ENCODE data around the gene AKR1C1.

DNA sequence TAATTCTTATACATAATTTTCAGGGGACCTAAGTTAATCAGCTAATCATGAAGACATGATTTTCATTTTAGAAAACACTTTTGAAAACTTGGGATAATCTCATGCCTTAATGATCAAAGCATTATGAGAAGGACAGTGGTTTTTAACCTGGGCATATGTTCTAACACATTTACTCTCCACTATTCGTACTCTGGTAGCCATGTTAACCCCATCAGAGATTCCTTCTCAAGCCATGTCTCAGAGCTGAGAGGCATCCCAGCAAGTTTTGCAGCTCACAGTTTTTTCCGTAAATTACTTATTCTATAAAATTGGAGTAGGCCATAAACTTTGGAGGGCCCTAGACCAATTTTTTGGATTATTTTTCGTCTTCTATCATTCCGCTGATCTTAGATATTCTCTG is 15.7 kb downstream of the AKR1C1 start:
- TF ChIP-seq, protein P1, sequence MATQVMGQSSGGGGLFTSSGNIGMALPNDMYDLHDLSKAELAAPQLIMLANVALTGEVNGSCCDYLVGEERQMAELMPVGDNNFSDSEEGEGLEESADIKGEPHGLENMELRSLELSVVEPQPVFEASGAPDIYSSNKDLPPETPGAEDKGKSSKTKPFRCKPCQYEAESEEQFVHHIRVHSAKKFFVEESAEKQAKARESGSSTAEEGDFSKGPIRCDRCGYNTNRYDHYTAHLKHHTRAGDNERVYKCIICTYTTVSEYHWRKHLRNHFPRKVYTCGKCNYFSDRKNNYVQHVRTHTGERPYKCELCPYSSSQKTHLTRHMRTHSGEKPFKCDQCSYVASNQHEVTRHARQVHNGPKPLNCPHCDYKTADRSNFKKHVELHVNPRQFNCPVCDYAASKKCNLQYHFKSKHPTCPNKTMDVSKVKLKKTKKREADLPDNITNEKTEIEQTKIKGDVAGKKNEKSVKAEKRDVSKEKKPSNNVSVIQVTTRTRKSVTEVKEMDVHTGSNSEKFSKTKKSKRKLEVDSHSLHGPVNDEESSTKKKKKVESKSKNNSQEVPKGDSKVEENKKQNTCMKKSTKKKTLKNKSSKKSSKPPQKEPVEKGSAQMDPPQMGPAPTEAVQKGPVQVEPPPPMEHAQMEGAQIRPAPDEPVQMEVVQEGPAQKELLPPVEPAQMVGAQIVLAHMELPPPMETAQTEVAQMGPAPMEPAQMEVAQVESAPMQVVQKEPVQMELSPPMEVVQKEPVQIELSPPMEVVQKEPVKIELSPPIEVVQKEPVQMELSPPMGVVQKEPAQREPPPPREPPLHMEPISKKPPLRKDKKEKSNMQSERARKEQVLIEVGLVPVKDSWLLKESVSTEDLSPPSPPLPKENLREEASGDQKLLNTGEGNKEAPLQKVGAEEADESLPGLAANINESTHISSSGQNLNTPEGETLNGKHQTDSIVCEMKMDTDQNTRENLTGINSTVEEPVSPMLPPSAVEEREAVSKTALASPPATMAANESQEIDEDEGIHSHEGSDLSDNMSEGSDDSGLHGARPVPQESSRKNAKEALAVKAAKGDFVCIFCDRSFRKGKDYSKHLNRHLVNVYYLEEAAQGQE (IDR thresholded peaks at IDR 0.05; ENCODE audit: low read depth): no peak
- TF ChIP-seq ZFX (IDR thresholded peaks at IDR 0.05) (no peak), EZH2phosphoT487 (IDR thresholded peaks at IDR 0.05; ENCODE audit: borderline replicate concordance) (no peak), POLR2A (IDR thresholded peaks at IDR 0.05; ENCODE audit: borderline replicate concordance, extremely low read depth, insufficient read depth, insufficient read length) (no peak), JUND (IDR thresholded peaks at IDR 0.05) (no peak), POLR2AphosphoS5 (IDR thresholded peaks at IDR 0.05; ENCODE audit: low read depth, low read length) (no peak), SIN3A (IDR thresholded peaks at IDR 0.05; ENCODE audit: low read depth) (no peak), FOSL1 (IDR thresholded peaks at IDR 0.05; ENCODE audit: low read depth) (no peak)
- TF ChIP-seq, protein P2, sequence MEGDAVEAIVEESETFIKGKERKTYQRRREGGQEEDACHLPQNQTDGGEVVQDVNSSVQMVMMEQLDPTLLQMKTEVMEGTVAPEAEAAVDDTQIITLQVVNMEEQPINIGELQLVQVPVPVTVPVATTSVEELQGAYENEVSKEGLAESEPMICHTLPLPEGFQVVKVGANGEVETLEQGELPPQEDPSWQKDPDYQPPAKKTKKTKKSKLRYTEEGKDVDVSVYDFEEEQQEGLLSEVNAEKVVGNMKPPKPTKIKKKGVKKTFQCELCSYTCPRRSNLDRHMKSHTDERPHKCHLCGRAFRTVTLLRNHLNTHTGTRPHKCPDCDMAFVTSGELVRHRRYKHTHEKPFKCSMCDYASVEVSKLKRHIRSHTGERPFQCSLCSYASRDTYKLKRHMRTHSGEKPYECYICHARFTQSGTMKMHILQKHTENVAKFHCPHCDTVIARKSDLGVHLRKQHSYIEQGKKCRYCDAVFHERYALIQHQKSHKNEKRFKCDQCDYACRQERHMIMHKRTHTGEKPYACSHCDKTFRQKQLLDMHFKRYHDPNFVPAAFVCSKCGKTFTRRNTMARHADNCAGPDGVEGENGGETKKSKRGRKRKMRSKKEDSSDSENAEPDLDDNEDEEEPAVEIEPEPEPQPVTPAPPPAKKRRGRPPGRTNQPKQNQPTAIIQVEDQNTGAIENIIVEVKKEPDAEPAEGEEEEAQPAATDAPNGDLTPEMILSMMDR (IDR thresholded peaks at IDR 0.05 in 2 of 3, conservative IDR thresholded peaks at IDR 0.05 in 1 of 3; ENCODE audit: borderline replicate concordance in 1 of 3, insufficient read depth in 1 of 3, low read depth in 2 of 3, low read length in 2 of 3): no peak
- TF ChIP-seq, protein P3, sequence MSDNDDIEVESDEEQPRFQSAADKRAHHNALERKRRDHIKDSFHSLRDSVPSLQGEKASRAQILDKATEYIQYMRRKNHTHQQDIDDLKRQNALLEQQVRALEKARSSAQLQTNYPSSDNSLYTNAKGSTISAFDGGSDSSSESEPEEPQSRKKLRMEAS (IDR thresholded peaks at IDR 0.05): no peak

Data from HCT116 (cell line).